A673 (cell line): ENCODE data around the gene RIF1. TPM values are rescaled to one million over a fixed set of nuclear protein-coding genes. Genes with fewer than 3 reads are reported as not detected.

Experiments
- BruUV-seq: library from RNA; stranded (reverse); fragments of 400-500 nt; replicated peaks from 2 replicates; lab custom pipeline; 2021; lab: Mats Ljungman, UMichigan
- CTCF ChIA-PET: fragments of 300-600 bp; sonication (Branson Sonifier 250); formaldehyde crosslinking; loops from one replicate; lab custom pipeline; 2022; ENCODE audit warnings: antibody characterized with exemption; lab: Charles Lee
- POLR2A ChIA-PET: fragments of 300-600 bp; sonication (Branson Sonifier 250); formaldehyde crosslinking; loops from one replicate; lab custom pipeline; 2022; ENCODE audit warnings: antibody characterized with exemption; ENCODE audit not compliant: low non-redundant PET; lab: Charles Lee
- DNase-seq: peaks from one replicate; pipeline ENCODE4 v3.0.0-alpha.2; 2015; ENCODE audit warnings: low spot score
- H3K27ac ChIP-seq: fragments of 200-600 bp; sonication (generic); 2 replicates; pipeline ENCODE4 v1.5.1; 2016; ENCODE audit warnings: mixed run types, low read depth, mild to moderate bottlenecking, mixed read lengths, antibody characterized with exemption, low read length; ENCODE audit not compliant: poor library complexity, severe bottlenecking
- H3K27me3 ChIP-seq: fragments of 200-600 bp; sonication (generic); replicated peaks from 2 replicates; pipeline ENCODE4 v1.6.1; 2017; ENCODE audit warnings: mixed run types, low read depth, mild to moderate bottlenecking, mixed read lengths, antibody characterized with exemption, low read length; ENCODE audit not compliant: insufficient read depth, poor library complexity
- H3K36me3 ChIP-seq: fragments of 200-600 bp; sonication (generic); 2 replicates; pipeline ENCODE4 v1.6.1; 2016; ENCODE audit warnings: mixed run types, mild to moderate bottlenecking, mixed read lengths, antibody characterized with exemption, low read length; ENCODE audit not compliant: insufficient read depth, poor library complexity, severe bottlenecking
- H3K4me1 ChIP-seq: fragments of 200-600 bp; sonication (generic); 2 replicates; pipeline ENCODE4 v1.6.1; 2017; ENCODE audit warnings: mixed run types, mild to moderate bottlenecking, mixed read lengths, antibody characterized with exemption, low read length; ENCODE audit not compliant: insufficient read depth, poor library complexity, severe bottlenecking
- H3K4me3 ChIP-seq: fragments of 200-600 bp; sonication (generic); 2 replicates; pipeline ENCODE4 v1.5.1; 2016; ENCODE audit warnings: low read depth, mixed run types, mild to moderate bottlenecking, mixed read lengths, low read length; ENCODE audit not compliant: poor library complexity, severe bottlenecking
- H3K9me3 ChIP-seq: fragments of 200-600 bp; sonication (generic); 2 replicates; pipeline ENCODE4 v1.6.1; 2016; ENCODE audit warnings: mixed run types, low read depth, mild to moderate bottlenecking, mixed read lengths, antibody characterized with exemption, low read length; ENCODE audit not compliant: poor library complexity, severe bottlenecking
- CTCF ChIP-seq: fragments of 300-800, 200-600 bp; sonication (generic); conservative IDR thresholded peaks from 2 replicates; pipeline ENCODE4 v1.5.1; 2017; ENCODE audit warnings: low read depth, mild to moderate bottlenecking, antibody characterized with exemption, low read length, moderate library complexity, mixed read lengths
- EZH2 ChIP-seq: fragments of 200-600 bp; sonication (generic); IDR thresholded peaks from 2 replicates; pipeline ENCODE4 v1.6.1; 2017; ENCODE audit warnings: borderline replicate concordance, low read depth, mild to moderate bottlenecking, mixed read lengths, antibody characterized with exemption, low read length; ENCODE audit not compliant: poor library complexity, severe bottlenecking
- intact Hi-C: fragments of 100-400 bp; cut with micrococcal nuclease; formaldehyde crosslinking; loops from one replicate; pipeline ENCODE4 v1.10.0; 2022; ENCODE audit not compliant: unreplicated experiment
- total RNA-seq: library from RNA; stranded (reverse); gene quantifications from 2 replicates; pipeline ENCODE4 v1.2.3, GENCODE V29; 2021

The RIF1 gene
- total RNA-seq, 1 experiment from 2014 or later, result 111 TPM

- CTCF ChIA-PET, result no interaction called here
- POLR2A ChIA-PET, result no interaction called here
- H3K27me3 ChIP-seq, result no peaks in the 10 kb centered on the region
- H3K9me3 ChIP-seq, result no peaks in the 10 kb centered on the region
- H3K27ac ChIP-seq, result no peak overlapping the region
- intact Hi-C loops, result no loop called here
- H3K4me1 ChIP-seq, result no peaks in the 10 kb centered on the region
- no peak for DNase-seq
- no TSS peak for BruUV-seq
- TF ChIP-seq EZH2 (no peak), CTCF (no peak)
- H3K4me3 ChIP-seq, result no peak overlapping the region
- no peaks in the 10 kb centered on the region for H3K36me3 ChIP-seq
Observed at GRCh38 chr2:151518802-151519201, 109.1 kb downstream of the RIF1 start.

GRCh38 chr2:151520976-151521375 lies 111.3 kb downstream of the RIF1 start:
- H3K36me3 ChIP-seq, result no peaks in the 10 kb centered on the region
- CTCF ChIA-PET, result no interaction called here
- intact Hi-C loops, result no loop called here
- TF ChIP-seq EZH2, result no peak
- TF ChIP-seq CTCF, result no peak
- no peaks in the 10 kb centered on the region for H3K4me1 ChIP-seq
- no peaks in the 10 kb centered on the region for H3K27me3 ChIP-seq
- no peak overlapping the region for H3K4me3 ChIP-seq
- H3K9me3 ChIP-seq, result no peaks in the 10 kb centered on the region
- no peak overlapping the region for H3K27ac ChIP-seq
- POLR2A ChIA-PET, result no interaction called here
- no TSS peak for BruUV-seq
- no peak for DNase-seq

- H3K27me3 ChIP-seq, result no peaks in the 10 kb centered on the region
- no peaks in the 10 kb centered on the region for H3K9me3 ChIP-seq
- CTCF ChIA-PET, result no interaction called here
- H3K4me3 ChIP-seq, result no peak overlapping the region
- POLR2A ChIA-PET, result no interaction called here
- H3K36me3 ChIP-seq, result no peaks in the 10 kb centered on the region
- no TSS peak for BruUV-seq
- intact Hi-C loops, result no loop called here
- DNase-seq, result no peak
- H3K27ac ChIP-seq, result no peak overlapping the region
- TF ChIP-seq CTCF (no peak), EZH2 (no peak)
- H3K4me1 ChIP-seq, result no peaks in the 10 kb centered on the region
Observed at GRCh38 chr2:151522556-151522955, 112.9 kb downstream of the RIF1 start.
